GM12865 (cell line): ENCODE data around the gene GPC6.

ENCODE experiments used
- DNase-seq: peaks from one replicate; pipeline ENCODE4 v3.0.0; 2010; ENCODE audit warnings: low read depth
- H3K4me3 ChIP-seq: 2 replicates; pipeline ENCODE4 v1.5.1; 2011; ENCODE audit warnings: mild to moderate bottlenecking, low read depth, low read length, control low read depth
- TF ChIP-seq, protein P1 (sequence below): IDR thresholded peaks from 2 replicates; pipeline ENCODE4 v1.5.1; 2011; ENCODE audit warnings: low read length, control low read depth, low read depth, inconsistent platforms; ENCODE audit not compliant: insufficient read depth; ENCODE audit errors: missing control alignments

GPC6 gene

GRCh38 chr13:94173312-94173854, 946.8 kb downstream of the GPC6 start:
- H3K4me3 ChIP-seq, result no peak overlapping the region
- TF ChIP-seq, protein P1, sequence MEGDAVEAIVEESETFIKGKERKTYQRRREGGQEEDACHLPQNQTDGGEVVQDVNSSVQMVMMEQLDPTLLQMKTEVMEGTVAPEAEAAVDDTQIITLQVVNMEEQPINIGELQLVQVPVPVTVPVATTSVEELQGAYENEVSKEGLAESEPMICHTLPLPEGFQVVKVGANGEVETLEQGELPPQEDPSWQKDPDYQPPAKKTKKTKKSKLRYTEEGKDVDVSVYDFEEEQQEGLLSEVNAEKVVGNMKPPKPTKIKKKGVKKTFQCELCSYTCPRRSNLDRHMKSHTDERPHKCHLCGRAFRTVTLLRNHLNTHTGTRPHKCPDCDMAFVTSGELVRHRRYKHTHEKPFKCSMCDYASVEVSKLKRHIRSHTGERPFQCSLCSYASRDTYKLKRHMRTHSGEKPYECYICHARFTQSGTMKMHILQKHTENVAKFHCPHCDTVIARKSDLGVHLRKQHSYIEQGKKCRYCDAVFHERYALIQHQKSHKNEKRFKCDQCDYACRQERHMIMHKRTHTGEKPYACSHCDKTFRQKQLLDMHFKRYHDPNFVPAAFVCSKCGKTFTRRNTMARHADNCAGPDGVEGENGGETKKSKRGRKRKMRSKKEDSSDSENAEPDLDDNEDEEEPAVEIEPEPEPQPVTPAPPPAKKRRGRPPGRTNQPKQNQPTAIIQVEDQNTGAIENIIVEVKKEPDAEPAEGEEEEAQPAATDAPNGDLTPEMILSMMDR, result no peak
- no peak for DNase-seq

GRCh38 chr13:94174009-94174408, 947.4 kb downstream of the GPC6 start:
- no peak overlapping the region for H3K4me3 ChIP-seq
- TF ChIP-seq, protein P1, result no peak
- DNase-seq, result no peak

GRCh38 chr13:94175076-94175475, 948.5 kb downstream of the GPC6 start:
- no peak overlapping the region for H3K4me3 ChIP-seq
- DNase-seq, result no peak
- TF ChIP-seq, protein P1, result no peak

GRCh38 chr13:94176561-94176960, 950.0 kb downstream of the GPC6 start:
- no peak overlapping the region for H3K4me3 ChIP-seq
- TF ChIP-seq, protein P1, result no peak
- DNase-seq, result no peak

DNA sequence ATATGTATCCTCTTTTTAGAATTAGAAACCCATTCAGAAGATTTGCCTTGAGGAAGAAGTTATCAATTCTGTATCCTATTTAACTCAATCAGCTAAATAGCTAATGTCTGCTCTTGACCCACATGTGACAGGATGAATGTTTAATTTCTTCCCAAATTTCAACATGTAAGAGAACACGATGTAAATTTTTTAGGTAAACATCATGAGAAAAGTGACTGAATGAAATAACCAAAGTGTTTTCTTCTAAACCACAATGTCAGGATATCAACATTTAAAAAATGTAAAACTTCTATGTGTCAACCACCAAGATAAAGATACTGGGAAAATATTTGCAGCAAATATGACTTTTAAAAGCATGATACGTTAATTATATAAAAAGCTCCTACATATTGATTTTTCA, 950.4 kb downstream of the GPC6 start:
- DNase-seq, result no peak
- TF ChIP-seq, protein P1, result no peak

GRCh38 chr13:94178625-94179244, 952.1 kb downstream of the GPC6 start:
- TF ChIP-seq, protein P1, result no peak
- H3K4me3 ChIP-seq, result no peak overlapping the region
- no peak for DNase-seq

More for the DNA sequence above, 950.4 kb downstream of the GPC6 start:
- no peak overlapping the region for H3K4me3 ChIP-seq
